AG08395 (cell line): ENCODE measurements around the gene ATXN7L1.

Experiments
- DNase-seq: peaks from one replicate; pipeline ENCODE4 v3.0.0; 2012; ENCODE audit warnings: mixed read lengths, low spot score

The ATXN7L1 gene

DNA sequence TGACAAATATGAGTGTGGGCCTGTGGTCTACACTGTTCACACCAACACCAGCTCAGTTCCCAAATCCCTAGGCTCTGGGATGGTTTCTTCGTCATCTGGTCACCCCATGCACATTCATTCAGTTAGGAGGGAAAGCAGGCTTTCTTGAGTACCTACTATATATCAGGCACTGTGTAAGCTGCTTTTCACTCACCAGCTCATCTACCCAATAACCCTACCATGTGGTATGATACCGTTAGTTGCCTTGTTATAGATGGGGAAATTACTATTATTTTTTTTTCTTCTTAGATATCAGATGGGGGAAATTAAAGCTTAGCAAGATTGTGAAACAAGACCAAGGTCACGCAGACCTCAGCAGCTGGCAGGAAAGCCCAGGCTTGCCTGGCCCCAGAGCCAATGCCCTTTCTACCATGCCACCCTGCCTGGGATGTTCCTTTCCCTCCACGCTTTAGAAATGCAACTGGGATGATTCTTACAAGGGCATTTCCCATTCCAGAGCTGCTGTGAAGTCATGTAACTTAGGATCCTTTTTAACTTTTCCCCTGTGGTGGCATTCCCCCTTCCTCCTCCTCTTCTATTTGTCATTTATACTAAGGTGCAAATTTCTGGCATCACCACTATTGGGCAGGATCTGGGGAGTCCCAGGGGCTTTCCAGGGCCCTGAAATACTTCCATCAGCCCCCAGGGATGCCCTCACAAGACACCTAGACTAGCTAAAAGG lies 202.0 kb downstream of the ATXN7L1 start:
- no peak for DNase-seq

DNA sequence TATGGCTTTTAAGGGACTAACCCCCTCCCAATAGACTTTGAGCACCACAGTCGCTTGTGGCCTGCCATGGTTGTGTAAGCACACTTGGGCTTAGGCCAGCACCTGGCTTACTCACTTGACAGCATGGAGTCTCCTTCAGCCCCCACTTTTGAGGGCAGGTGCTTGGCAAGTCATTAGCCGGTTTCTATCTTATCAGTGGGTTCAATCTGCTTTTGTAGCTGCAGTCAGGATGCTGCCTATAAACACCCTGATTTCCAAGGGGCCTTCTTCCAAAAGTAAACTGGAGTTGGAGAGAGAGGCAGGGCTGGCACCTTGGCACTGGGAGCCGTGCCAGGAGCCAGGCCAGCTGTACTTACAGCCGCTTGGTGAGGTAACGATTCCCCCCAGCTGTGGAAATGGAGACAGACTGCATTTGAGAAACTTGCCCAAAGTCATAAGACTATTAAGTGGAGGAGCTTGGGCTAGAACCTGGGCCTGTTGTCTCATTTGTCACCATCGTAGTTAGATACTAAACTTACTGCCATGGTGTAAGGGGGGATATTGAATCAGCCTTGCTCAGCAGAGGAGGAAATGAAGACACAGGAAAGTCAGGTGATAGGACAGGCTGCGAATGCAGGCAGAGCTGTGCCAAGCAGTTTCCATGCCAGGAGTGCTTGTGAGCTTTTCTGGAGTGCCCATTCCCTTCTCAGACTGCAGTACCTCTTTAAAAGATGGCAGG lies 202.9 kb downstream of the ATXN7L1 start:
- DNase-seq, result no peak

DNA sequence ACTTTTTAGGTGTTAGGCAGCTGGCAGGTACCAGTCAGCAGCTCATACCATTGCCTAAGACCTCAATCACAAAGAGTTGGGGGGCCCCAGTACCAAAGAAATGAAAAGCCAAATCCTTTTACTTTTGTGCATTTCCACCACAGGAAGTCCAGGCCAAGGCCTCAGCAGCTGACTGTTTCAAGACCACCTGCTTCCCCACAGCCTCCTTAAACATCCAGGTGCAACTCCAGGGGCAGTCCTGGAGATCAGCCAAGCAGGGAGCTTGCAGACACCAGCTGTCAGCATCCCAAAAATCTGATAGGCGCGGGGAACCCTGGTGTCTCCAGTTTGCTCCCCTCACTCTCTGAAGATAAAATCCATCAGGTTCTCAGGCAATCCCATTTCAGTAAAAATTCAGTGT lies 203.6 kb downstream of the ATXN7L1 start:
- DNase-seq, result no peak

DNA sequence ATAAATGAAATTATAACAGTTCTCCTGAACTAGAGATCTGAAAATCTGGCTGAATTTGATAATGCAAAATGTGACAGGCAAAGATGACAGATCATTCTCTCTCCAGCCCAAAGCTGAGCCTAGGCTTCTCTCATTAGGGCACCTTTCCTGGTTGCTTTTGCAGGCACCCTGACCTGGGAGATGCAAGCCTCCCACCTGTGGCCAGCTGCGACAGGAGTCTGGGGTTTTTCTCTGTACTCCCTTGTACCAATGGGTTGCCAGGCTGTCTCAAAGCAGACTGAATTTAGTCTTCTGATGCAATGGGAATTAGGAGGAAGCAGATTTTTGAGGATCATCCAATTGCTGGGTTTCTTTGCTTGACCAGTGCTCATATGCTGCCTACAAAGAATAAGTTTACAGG lies 210.1 kb downstream of the ATXN7L1 start:
- DNase-seq, result no peak

DNA sequence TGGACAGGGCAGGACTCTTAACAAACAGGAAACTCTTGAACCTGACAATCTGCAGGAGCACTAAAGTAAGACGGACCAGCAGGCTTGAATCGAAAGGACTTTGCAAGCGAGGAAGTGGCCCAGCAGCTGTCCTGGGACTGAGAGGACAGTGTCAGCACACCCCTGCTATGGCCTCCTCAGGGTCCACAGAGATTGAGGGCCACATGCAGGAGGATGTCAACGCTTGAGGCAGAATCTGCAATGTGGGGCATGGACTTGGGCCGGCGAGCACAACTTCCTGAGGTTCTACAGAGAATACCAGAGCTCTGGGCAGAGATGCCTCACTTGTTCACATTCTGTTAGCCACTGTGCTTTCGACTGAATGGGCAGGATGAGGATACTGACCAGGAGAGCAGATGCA lies 210.7 kb downstream of the ATXN7L1 start:
- DNase-seq, result no peak

- DNase-seq, result peak; percentile 45
Measured at GRCh38 chr7:105664816-105665525, 211.4 kb downstream of the ATXN7L1 start.

DNA sequence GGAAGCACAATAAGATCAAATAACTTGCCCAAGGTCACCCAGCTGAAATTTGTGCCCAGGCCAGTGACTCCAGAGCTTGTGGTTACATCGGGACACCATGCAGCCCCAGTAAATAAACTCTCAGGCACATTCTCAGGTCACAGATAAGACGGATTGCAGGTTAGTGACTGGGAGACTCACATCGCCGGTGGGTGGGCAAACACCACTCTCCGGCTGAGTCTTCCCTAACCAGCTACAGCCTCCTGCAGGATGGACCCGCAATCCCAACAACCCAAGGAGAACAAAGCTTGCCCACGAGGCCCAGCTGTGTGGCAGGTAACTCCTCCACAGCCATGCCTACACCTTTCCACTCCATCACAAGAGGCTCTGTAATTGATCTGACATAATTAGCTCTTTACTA lies 213.4 kb downstream of the ATXN7L1 start:
- DNase-seq, result no peak

DNA sequence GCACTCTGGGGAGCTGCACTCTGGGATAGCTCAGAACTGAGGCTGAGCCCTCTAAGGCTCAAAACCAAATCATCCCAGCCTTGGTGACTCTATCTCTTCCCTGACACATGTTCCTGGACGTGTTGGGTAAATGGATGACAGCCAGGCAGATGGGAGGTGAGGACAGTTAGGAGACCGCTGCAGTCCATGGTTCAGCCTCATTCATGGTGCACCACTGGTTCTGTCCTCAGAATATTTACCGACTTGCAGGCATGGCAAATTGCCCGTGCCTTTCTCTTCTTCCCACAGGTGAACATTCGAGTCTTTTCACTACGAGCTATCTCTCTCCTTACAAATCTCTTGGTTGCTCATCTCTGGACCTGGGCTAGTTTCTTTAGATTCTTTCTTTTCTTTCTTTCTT lies 214.8 kb downstream of the ATXN7L1 start:
- DNase-seq, result no peak

DNA sequence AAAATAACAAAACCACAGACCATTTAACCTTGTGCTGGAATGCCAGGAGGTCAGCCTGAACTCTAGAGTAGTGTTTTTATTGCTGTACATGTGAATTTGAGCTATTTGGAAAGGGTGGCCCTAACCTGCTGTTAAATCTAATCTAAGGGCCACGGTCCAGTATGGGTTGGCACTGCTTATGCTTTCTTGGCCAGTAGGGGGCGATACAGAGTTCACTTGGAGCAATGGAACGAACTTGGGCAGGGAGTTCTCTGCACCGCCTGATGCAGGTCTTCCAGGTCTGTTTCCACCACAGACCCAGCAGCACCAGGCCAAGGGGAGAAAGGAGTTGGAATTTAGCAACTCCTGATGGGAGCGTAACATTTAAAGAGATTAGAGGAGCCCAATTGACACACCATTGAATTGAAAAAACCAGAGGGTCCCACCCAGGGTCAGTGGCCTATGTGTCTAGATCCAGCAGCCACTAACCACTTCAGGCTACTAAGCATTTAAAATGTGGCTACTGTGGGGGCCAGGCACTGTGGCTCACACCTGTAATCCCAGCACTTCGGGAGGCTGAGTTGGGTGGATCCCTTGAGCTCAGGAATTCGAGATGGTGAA lies 219.4 kb downstream of the ATXN7L1 start:
- peak; percentile 39 for DNase-seq

- DNase-seq, result no peak
Measured at GRCh38 chr7:105655500-105656380, 220.7 kb downstream of the ATXN7L1 start.

DNA sequence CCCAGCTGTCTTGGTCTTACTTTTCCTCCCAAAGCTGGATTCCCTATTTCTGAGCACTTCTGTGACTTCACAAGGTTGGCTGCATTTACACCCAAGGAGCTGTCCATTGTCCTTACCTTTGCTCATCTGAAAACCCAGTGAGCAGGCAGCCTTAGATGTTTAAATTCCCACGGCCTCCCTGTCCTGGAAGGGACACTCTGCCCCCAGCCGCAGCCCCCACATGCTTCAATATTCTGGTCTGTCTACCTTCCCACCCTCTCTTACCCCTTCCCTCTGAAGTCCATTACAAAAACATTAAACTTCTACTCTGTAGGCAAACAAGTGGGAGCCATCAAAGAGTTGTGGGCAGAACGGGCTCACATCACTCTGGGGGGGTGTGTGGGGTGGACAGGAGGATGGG lies 221.3 kb downstream of the ATXN7L1 start:
- peak; percentile 35 for DNase-seq

- no peak for DNase-seq
Measured at GRCh38 chr7:105654095-105654686, 222.2 kb downstream of the ATXN7L1 start.

GRCh38 chr7:105653441-105654005 lies 222.9 kb downstream of the ATXN7L1 start:
- no peak for DNase-seq

DNA sequence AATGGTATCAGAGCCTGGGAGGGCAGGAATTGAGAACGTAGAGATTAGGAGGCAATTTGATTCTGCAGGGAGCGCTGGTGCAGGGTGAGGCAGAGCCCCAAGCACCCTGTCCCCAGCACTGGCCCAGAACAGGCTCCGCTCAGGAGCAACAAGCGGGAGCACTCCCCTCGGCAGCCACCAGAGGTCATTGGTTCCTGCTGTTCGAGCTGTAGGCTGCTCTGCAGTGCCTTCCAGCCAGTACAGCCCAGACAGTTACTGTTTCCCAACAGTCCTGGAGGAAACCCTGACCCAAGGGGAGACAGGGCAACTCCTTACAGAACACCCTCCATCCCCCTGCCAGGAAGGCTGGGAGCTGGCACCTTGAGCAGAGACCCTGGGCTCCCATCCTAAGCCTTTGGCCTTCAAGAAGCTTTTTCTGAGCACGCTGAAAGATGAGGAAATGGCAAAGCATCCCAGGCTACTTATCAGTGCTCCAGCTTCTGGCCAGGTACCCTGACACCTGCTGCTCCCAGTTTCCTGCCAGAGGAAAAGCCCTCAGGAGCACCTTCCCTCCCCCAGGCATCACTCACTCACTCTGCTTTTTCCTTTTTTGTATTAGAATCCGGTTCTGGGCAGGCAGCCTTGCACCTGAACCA lies 223.9 kb downstream of the ATXN7L1 start:
- peak; percentile 91 for DNase-seq

DNA sequence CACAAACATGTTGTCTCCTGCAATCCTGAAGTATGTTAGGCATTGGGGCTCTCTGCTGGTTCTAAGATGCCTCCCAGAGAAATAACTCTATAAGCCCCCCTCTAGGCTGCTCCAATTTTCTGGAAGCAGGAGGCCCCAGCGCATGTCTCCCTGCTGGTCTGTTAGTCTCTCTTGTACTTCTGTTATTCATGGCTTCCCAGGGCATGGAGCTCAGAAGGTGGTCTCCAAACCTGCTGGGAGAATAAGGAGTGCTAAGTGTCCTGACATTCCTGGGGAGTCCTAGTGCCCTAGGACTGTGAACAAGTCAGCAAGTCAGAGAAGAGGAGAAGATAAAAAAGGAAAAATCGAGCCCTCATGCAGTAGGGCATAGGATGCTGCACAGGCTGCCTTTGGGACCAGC lies 224.6 kb downstream of the ATXN7L1 start:
- DNase-seq, result no peak

DNA sequence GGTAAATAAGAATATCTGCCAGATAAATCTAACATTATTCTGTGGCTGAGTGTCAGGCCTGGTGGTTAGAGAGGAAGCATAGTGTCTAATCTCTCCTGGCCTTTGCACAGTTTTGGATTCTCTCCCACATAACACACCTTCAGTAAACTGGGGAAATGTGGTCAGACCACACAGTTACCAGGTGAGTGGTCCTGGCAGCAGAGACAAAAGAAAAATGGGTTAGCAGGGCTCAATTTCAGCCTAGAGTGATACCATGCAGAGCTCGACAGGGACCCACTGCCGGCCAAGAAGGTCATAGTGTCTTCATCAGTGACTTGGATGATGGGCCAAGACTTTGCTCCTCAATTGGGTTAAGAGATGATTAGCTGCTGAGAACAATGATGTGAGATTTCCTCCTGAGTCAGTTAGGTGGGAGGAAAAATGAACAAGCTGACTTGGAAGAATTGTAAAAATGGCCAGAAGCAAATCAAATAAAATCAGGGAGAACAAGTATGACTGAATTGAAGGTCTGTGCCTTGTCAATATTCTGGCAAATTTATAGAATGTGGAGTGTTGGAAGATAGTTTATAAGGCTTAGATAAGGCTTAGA lies 225.9 kb downstream of the ATXN7L1 start:
- DNase-seq, result no peak

DNA sequence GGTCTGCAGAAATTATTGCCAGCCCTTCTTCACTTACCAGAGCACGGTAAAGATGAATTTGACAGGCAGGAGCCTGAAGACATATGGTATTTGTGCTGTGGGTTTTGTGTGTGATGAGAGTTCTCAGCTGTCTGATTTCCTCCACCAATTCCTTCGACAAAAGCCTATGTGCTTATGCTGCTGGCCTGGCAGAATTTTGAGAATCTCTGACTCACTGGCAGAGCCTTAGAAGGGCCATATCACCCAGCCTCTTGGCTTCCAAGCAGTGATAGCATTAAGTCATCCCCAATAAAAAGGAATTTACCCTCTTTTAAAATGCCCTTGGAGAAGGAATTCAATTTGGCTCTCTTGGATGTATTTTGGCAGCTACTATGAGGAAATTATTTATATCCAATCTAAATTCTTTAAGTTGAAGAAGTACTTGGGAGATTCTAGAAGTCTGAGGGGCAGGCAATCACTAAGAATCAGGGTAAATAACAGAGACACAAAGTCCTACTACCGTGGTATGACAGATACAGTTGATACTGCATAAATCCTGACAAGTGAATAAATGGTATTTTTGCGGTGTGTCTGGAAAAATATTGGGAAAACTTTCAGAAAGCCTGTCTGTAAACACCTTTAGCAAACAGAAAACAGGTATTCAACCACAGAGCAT lies 226.5 kb downstream of the ATXN7L1 start:
- peak; percentile 89 for DNase-seq

- DNase-seq, result no peak
Measured at GRCh38 chr7:105648561-105649401, 227.6 kb downstream of the ATXN7L1 start.

- no peak for DNase-seq
Measured at GRCh38 chr7:105647591-105647990, 228.8 kb downstream of the ATXN7L1 start.
